CD8-positive, alpha-beta memory T cell (primary cell): Measurements from ENCODE around the gene ST7. TPM values are rescaled to one million over a fixed set of nuclear protein-coding genes. Genes with fewer than 3 reads are reported as not detected.
"Not testable (repeated sequence)": the region's sequence is repeated elsewhere in the genome, so short reads cannot be mapped to it uniquely, and the experiment has no call there.

Experiments
- CTCF ChIA-PET: fragments of 350-600 bp; sonication (Branson Sonifier 250); formaldehyde crosslinking; loops from one replicate; lab custom pipeline; 2021; ENCODE audit warnings: antibody characterized with exemption; lab: Charles Lee
- POLR2A ChIA-PET: fragments of 350-600 bp; sonication (Branson Sonifier 250); formaldehyde crosslinking; loops from one replicate; lab custom pipeline; 2021; ENCODE audit warnings: antibody characterized with exemption; lab: Charles Lee
- DNase-seq, 5 donors: peaks; one replicate each; pipeline versions ENCODE4 v3.0.0 to v3.0.0-alpha.2; 2020 to 2022; ENCODE audit warnings: mixed read lengths in 1 of 5
- H3K27ac ChIP-seq: one replicate; pipeline ENCODE4 v1.7.0; 2013; ENCODE audit warnings: low read depth, mild to moderate bottlenecking, low read length, moderate library complexity
- H3K27me3 ChIP-seq: 2 replicates; pipeline ENCODE4 v1.7.0; 2013; ENCODE audit warnings: low read length, mild to moderate bottlenecking; ENCODE audit not compliant: insufficient read depth, poor library complexity, severe bottlenecking
- H3K36me3 ChIP-seq: 2 replicates; pipeline ENCODE4 v1.7.0; 2013; ENCODE audit warnings: mild to moderate bottlenecking, low read length, moderate library complexity; ENCODE audit not compliant: insufficient read depth
- H3K4me1 ChIP-seq: 2 replicates; pipeline ENCODE4 v1.7.0; 2013; ENCODE audit warnings: mild to moderate bottlenecking, low read length, moderate library complexity; ENCODE audit not compliant: insufficient read depth
- H3K4me3 ChIP-seq: 2 replicates; pipeline ENCODE4 v1.7.0; 2013; ENCODE audit warnings: mild to moderate bottlenecking, low read length
- H3K9me3 ChIP-seq: 2 replicates; pipeline ENCODE4 v1.7.0; 2013; ENCODE audit warnings: mild to moderate bottlenecking, low read length
- H3K27ac Mint-ChIP-seq, 8 donors: one replicate each; pipeline ENCODE4 v1.8.0; 2020 to 2021; ENCODE audit warnings: mixed read lengths in 8 of 8, mild to moderate bottlenecking in 6 of 8, inconsistent platforms in 3 of 8, moderate library complexity in 3 of 8
- H3K27me3 Mint-ChIP-seq, 2 donors: one replicate each; pipeline ENCODE4 v1.8.0; 2020 to 2021; ENCODE audit warnings: mixed read lengths in 2 of 2, mild to moderate bottlenecking in 1 of 2, moderate library complexity in 1 of 2
- H3K36me3 Mint-ChIP-seq, 3 donors: one replicate each; pipeline ENCODE4 v1.8.0; 2020 to 2021; ENCODE audit warnings: mixed read lengths in 3 of 3, inconsistent platforms in 1 of 3, mild to moderate bottlenecking in 1 of 3
- H3K4me1 Mint-ChIP-seq, 3 donors: one replicate each; pipeline ENCODE4 v1.8.0; 2020 to 2021; ENCODE audit warnings: mixed read lengths in 3 of 3, inconsistent platforms in 1 of 3, mild to moderate bottlenecking in 1 of 3
- H3K4me3 Mint-ChIP-seq, 7 donors: one replicate each; pipeline ENCODE4 v1.8.0; 2020 to 2021; ENCODE audit warnings: mixed read lengths in 7 of 7, mild to moderate bottlenecking in 6 of 7, moderate library complexity in 4 of 7, inconsistent platforms in 2 of 7
- H3K9me3 Mint-ChIP-seq, 5 donors: one replicate each; pipeline ENCODE4 v1.8.0; 2020 to 2022; ENCODE audit warnings: mixed read lengths in 5 of 5, mild to moderate bottlenecking in 3 of 5, moderate library complexity in 2 of 5, inconsistent platforms in 1 of 5
- polyA plus RNA-seq: library from polyadenylated mRNA; unstranded; fragments of 300-500 nt; fragmentation: Illumina TruSeq; gene quantifications from one replicate; pipeline ENCODE4 v1.2.3, GENCODE V29; 2021
- total RNA-seq, 2 experiments: library from RNA; stranded (reverse); gene quantifications; one replicate each; pipeline ENCODE4 v1.2.3, GENCODE V29; 2021

The ST7 gene
- total and polyA plus RNA-seq, 3 experiments from 2014 or later: 7.9 to 14.2 (median 12.7) TPM

DNA sequence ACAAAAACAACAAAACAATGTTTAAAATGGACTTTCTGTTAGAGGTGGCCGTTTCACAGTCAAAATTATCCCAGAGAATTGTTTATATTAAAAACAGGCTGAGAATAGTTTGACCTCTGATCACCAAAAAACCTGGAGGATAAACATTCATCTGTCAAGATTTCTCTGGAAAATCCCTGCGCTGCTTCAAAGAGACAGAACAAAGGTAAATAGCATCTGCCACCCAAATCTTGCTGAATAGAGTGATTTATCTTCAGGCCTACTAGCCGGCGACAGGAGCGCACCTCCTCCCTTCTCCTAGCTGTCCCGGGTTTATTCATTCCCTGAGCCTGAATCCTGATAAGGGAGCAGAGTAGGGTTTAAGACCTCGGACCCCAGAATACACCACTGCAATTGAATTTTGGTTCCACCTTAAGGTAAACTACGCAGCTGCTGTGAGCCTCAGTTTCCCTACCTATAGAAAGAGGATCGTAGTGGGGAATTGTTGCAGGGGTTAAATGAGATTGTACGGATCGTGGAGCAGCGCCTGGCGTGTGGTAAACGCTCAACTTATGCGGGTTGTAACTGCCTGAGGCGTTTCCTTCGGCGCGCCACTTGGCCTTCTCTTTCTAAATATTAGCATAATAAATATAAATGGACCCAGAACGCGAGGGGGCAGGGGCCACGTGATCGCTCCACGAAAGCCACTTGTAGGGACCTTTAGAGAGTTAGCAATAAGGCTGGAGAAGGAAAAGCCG is 498 bp upstream of the ST7 start:
- Histone ChIP-seq H3K27ac (peak overlapping the region; percentile 76), H3K27me3 (no peaks in the 10 kb centered on the region), H3K36me3 (no peaks in the 10 kb centered on the region), H3K9me3 (no peaks in the 10 kb centered on the region), H3K4me1 (peaks cover 8% of the 10 kb centered on the region), H3K4me3 (peak overlapping the region; percentile 66)
- H3K9me3 Mint-ChIP-seq: no peaks in the 10 kb centered on the region
- no peak for DNase-seq
- ChIA-PET CTCF (interaction anchor here (0.8 to 1.2 kb wide), 4 partner anchors 12 to 32 kb away, joined by 3 read pairs; no protein-coding TSS in a partner anchor), POLR2A (interaction anchor here (0.7 to 1.0 kb wide), 2 partner anchors 22 to 157 kb away, joined by 3 read pairs; no protein-coding TSS in a partner anchor)
- H3K4me3 Mint-ChIP-seq: peak overlapping the region; percentile 82 to 94 (median 87)
- H3K27me3 Mint-ChIP-seq: peaks cover 0 to 1% of the 10 kb centered on the region in 2 donors
- peak overlapping the region; percentile 32 to 88 (median 72) for H3K27ac Mint-ChIP-seq
- peaks cover 22 to 33% (median 31%) of the 10 kb centered on the region in 3 donors for H3K4me1 Mint-ChIP-seq
- peaks cover 0 to 4% (median 0%) of the 10 kb centered on the region in 3 donors for H3K36me3 Mint-ChIP-seq

DNA sequence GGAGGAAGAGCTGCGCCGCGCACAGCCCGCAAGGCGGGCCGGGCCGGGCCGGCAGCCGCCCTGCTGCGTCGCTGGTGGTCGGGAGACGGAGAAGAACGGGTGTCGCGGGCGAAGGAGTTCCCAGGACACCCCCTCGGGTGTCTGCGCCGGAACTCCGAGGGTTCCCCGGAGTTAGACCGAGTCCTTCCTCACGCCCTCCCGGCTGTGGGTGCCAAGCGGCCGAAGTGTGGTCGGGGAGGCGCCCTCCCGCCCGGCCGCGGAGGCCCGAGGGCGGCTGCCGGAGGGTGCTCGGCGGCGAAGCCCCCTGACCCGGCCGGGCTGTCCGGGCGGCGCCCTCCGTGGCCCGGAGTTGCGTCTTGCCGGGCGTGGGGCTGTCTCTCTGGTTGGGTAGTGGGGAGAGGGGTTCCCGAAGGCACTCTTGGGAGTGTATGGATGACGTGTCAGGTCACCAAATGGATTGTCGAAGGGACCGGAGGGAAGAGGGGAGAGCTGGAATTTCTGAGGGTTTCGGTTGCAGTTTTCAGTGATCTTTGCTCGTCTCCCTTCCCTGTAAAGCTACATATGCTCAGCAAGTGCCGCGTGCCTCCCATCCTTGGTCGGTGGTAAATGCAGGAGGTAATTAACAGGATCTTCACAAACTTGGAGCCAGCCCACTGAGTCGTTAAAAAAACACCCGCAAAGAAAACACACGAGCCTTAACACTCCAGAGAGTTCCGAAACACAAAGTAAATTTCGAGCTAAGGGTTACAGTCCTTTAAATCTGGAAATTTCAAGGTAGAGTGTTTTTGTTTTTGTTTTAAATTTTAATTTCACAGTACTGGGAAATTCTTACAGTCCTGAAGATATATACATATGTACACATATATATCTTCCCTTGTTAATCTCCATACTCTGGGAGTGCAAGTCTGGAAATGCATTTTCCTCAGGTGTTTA is 871 bp downstream of the ST7 start:
- peaks cover 22 to 33% (median 31%) of the 10 kb centered on the region in 3 donors for H3K4me1 Mint-ChIP-seq
- Histone ChIP-seq H3K27me3 (no peaks in the 10 kb centered on the region), H3K9me3 (no peaks in the 10 kb centered on the region), H3K4me1 (peaks cover 8% of the 10 kb centered on the region), H3K4me3 (peak overlapping the region; percentile 56), H3K36me3 (no peaks in the 10 kb centered on the region), H3K27ac (peak overlapping the region; percentile 84)
- CTCF ChIA-PET: interaction anchor here (1.0 to 1.5 kb wide), 3 partner anchors 13 to 30 kb away, joined by 3 to 4 read pairs (median 3); no protein-coding TSS in a partner anchor
- H3K27me3 Mint-ChIP-seq: peaks cover 0 to 1% of the 10 kb centered on the region in 2 donors
- peak in 2 of 5 donors; percentile 27 to 61 for DNase-seq
- peak overlapping the region; percentile 91 to 98 (median 96) for H3K4me3 Mint-ChIP-seq
- no peaks in the 10 kb centered on the region for H3K9me3 Mint-ChIP-seq
- peak overlapping the region; percentile 72 to 96 (median 94) for H3K27ac Mint-ChIP-seq
- H3K36me3 Mint-ChIP-seq: peaks cover 0 to 4% (median 0%) of the 10 kb centered on the region in 3 donors
- POLR2A ChIA-PET: interaction anchor here (0.5 to 1.4 kb wide), 3 partner anchors 23 to 1225 kb away, joined by 3 to 4 read pairs (median 3); no protein-coding TSS in a partner anchor

- peaks cover 0 to 4% (median 0%) of the 10 kb centered on the region in 3 donors for H3K36me3 Mint-ChIP-seq
- peak overlapping the region; percentile 5 to 88 (median 70) for H3K27ac Mint-ChIP-seq
- no peaks in the 10 kb centered on the region for H3K36me3 ChIP-seq
- peaks cover 8% of the 10 kb centered on the region for H3K4me1 ChIP-seq
- DNase-seq: no peak
- no peaks in the 10 kb centered on the region for H3K27me3 ChIP-seq
- H3K9me3 ChIP-seq: no peaks in the 10 kb centered on the region
- ChIA-PET CTCF (no interaction called here), POLR2A (no interaction called here)
- peak overlapping the region; percentile 84 for H3K27ac ChIP-seq
- peak overlapping the region; percentile 91 to 98 (median 96) for H3K4me3 Mint-ChIP-seq
- peaks cover 0 to 1% of the 10 kb centered on the region in 2 donors for H3K27me3 Mint-ChIP-seq
- H3K4me1 Mint-ChIP-seq: peaks cover 22 to 33% (median 31%) of the 10 kb centered on the region in 3 donors
- H3K4me3 ChIP-seq: peak overlapping the region; percentile 56
- no peaks in the 10 kb centered on the region for H3K9me3 Mint-ChIP-seq
Observed at GRCh38 chr7:116955340-116955739, 2.0 kb downstream of the ST7 start.

- Mint-ChIP-seq H3K4me1 (peaks cover 24 to 37% (median 35%) of the 10 kb centered on the region in 3 donors), H3K36me3 (peaks cover 0 to 4% (median 0%) of the 10 kb centered on the region in 3 donors), H3K27me3 (peaks cover 0 to under 1% of the 10 kb centered on the region in 2 donors), H3K4me3 (peak overlapping the region in 6 of 7 donors; percentile 35 to 98 (median 77)), H3K9me3 (no peaks in the 10 kb centered on the region), H3K27ac (peak overlapping the region; percentile 29 to 88 (median 69))
- H3K4me1 ChIP-seq: peaks cover 8% of the 10 kb centered on the region
- peak overlapping the region; percentile 48 for H3K27ac ChIP-seq
- ChIA-PET CTCF (no interaction called here), POLR2A (no interaction called here)
- H3K9me3 ChIP-seq: no peaks in the 10 kb centered on the region
- DNase-seq: no peak
- no peak overlapping the region for H3K4me3 ChIP-seq
- no peaks in the 10 kb centered on the region for H3K27me3 ChIP-seq
- H3K36me3 ChIP-seq: no peaks in the 10 kb centered on the region
Observed at GRCh38 chr7:116955801-116956476, 2.6 kb downstream of the ST7 start.

GRCh38 chr7:116956477-116956804 is 3.1 kb downstream of the ST7 start:
- peak overlapping the region in 4 of 8 donors; percentile 4 to 72 (median 46) for H3K27ac Mint-ChIP-seq
- H3K9me3 ChIP-seq: no peaks in the 10 kb centered on the region
- H3K9me3 Mint-ChIP-seq: no peaks in the 10 kb centered on the region
- H3K36me3 ChIP-seq: no peaks in the 10 kb centered on the region
- no peak for DNase-seq
- no peak overlapping the region for H3K27ac ChIP-seq
- H3K4me1 ChIP-seq: peaks cover 8% of the 10 kb centered on the region
- ChIA-PET POLR2A (no interaction called here), CTCF (interaction anchor here (1.1 kb wide), 1 partner anchor 26 kb away, joined by 5 read pairs; no protein-coding TSS in a partner anchor)
- peaks cover 25 to 40% (median 38%) of the 10 kb centered on the region in 3 donors for H3K4me1 Mint-ChIP-seq
- H3K27me3 ChIP-seq: no peaks in the 10 kb centered on the region
- peaks cover 0 to 4% (median 0%) of the 10 kb centered on the region in 3 donors for H3K36me3 Mint-ChIP-seq
- H3K27me3 Mint-ChIP-seq: no peaks in the 10 kb centered on the region
- H3K4me3 ChIP-seq: no peak overlapping the region
- H3K4me3 Mint-ChIP-seq: peak overlapping the region in 2 of 7 donors; percentile 52 to 58

DNA sequence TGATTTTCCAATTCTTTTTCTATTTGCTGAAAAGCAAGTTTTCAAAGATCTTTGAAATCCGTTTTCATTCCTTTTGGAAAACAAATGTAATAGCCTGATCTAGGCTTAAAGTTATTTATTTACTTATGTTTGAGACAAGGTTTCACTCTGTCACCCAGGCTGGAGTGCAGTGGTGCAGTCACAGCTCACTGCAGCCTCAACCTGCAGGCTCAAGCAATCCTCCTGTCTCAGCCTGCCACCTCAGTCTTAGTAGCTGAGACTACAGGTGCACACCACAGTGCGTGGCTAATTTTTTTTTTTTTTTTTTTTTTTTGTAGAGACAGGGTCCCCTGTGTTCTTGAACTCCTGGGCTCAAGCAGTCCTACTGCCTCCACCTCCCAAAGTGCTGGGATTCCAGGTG is 4.6 kb downstream of the ST7 start:
- H3K36me3 Mint-ChIP-seq: peaks cover 0 to 4% (median 0%) of the 10 kb centered on the region in 3 donors
- no peaks in the 10 kb centered on the region for H3K27me3 Mint-ChIP-seq
- H3K27ac Mint-ChIP-seq: no peak overlapping the region
- H3K4me3 Mint-ChIP-seq: peak overlapping the region in 1 of 7 donors; percentile 19
- H3K4me1 Mint-ChIP-seq: peaks cover 32 to 50% (median 43%) of the 10 kb centered on the region in 3 donors
- Histone ChIP-seq H3K27me3 (no peaks in the 10 kb centered on the region), H3K36me3 (no peaks in the 10 kb centered on the region), H3K4me1 (peaks cover 8% of the 10 kb centered on the region), H3K27ac (no peak overlapping the region), H3K4me3 (no peak overlapping the region), H3K9me3 (no peaks in the 10 kb centered on the region)
- no peaks in the 10 kb centered on the region for H3K9me3 Mint-ChIP-seq
- POLR2A ChIA-PET: no interaction called here
- DNase-seq: no peak
- CTCF ChIA-PET: no interaction called here

DNA sequence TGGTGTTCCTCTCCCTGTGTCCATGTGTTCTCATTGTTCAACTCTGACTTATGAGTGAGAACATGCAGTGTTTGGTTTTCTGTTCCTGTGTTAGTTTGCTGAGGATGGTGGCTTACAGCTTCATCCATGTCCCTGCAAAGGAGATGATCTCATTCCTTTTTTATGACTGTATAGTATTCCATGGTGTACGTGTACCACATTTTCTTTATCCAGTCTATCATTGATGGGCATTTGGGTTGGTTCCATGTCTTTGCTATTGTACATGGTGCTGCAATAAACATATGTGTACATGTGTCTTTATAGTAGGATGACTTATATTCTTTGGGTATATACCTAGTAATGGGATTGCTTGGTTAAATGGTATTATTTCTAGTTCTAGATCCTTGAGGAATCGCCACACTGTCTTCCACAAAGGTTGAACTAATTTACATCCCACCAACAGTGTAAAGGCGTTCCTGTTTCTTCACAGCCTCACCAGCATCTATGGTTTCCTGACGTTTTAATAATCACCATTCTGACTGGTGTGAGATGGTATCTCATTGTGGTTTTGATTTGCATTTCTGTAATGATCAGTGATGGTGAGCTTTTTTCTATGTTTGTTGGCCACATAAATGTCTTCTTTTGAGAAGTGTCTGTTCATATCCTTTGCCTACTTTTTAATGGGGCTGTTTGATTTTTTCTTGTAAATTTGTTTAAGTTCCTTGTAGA is 8.8 kb downstream of the ST7 start:
- peak in 1 of 5 donors; percentile 27 for DNase-seq
- H3K27me3 ChIP-seq, H3K27me3 Mint-ChIP-seq, H3K36me3 ChIP-seq, H3K4me3 ChIP-seq, POLR2A ChIA-PET, H3K36me3 Mint-ChIP-seq, H3K27ac ChIP-seq, H3K9me3 Mint-ChIP-seq, CTCF ChIA-PET, H3K9me3 ChIP-seq, H3K4me1 ChIP-seq: not testable (repeated sequence)
- peak overlapping the region in 1 of 7 donors; percentile 7 for H3K4me3 Mint-ChIP-seq
- peak overlapping the region in 4 of 8 donors; percentile 7 to 62 (median 16) for H3K27ac Mint-ChIP-seq
- H3K4me1 Mint-ChIP-seq: peaks cover 13 to 25% (median 19%) of the 10 kb centered on the region in 3 donors
